ENCODE data around the gene CTSA.

Gene CTSA

GRCh38 chr20:45890985-45891983, at the start of gene CTSA, which contains the start of gene NEURL2:
CTSA (plus strand) TSS chr20:45891335; CDS start chr20:45891569, 234 bp downstream.
NEURL2 (minus strand) TSS chr20:45891208; CDS start chr20:45890991, 217 bp downstream.
- peak; percentile 79 for DNase-seq (ENCODE audit: low read depth)

DNA sequence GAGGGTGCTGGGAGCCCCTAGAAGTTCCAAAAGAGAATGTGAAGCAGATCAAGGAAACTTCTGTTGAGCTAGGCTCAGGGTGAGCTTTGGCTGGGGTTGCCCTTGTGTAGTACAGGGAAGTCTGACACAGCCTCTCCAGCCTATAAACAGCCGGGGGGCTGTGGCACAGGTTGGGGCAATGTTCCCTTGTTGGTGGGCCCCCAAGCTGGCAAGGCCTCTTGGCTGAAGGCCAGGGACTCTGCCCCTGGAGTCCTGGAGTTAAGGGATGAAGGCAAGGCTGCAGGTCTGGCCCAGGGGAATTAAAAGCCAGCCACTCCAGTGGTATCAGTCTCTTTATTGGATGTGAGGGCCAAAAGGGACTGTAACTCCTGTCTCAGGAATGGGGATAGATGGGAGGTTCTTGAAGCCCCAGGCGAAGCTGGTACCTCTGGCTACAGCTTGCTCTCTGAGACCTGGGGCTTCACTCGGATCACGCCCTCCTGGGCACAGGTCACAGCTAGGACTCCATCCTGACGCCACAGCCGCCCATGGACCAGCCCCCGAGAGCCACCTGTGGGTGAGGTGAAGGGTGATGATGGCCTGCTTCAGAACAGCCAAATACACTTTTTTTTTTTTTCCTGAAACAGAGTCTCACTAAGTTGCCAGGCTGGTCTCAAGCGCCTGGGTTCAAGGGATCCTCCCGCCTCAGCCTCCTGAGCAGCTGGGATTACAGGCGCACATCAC, 49.6 kb upstream of the CTSA start:
- no peak for DNase-seq (ENCODE audit: low read depth)

- DNase-seq (ENCODE audit: low read depth) = no peak
These were observed 48.8 kb upstream of the CTSA start for GRCh38 chr20:45842169-45842812.

DNA sequence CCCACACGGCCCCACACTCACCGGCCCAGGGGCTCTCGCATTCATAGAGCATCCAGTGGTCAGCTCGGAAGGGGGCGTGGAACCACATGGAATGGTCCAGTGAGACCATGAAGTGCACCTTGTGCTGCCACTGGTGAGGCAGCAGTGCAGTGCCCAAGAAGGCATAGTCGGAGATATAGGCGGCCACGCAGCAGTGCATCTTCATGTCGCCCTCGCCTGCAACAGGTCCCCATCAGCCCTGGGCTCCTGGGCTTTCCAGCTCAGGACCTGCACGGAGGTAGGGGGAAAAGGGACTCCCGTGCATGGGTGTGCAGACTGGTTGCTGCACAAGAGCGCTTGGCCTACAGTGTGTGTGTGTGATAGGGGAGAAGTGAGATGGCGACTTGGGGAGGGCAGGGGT, 47.6 kb upstream of the CTSA start:
- no peak for DNase-seq (ENCODE audit: low read depth)

GRCh38 chr20:45845452-45845851, 45.7 kb upstream of the CTSA start:
- DNase-seq (ENCODE audit: low read depth) = no peak

DNA sequence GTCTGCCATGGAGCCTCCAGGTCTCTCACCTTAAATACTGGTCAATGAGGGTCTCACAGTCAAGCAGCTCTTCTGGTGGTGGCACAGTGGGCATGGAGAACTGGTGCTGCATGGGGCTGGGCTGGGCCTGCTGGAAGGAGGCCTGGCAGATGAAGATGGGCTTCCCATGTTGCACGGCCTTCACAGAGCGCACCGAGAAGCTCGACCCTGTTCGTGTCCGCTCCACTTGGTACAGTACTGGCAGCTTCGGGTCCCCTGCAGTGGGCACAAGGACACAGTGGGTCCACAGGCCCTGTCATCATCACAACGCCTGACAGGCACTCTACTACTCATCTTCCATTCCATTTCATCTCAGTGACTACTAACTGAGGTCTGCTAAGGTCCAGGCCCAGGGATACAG, 42.7 kb upstream of the CTSA start:
- no peak for DNase-seq (ENCODE audit: low read depth)

DNA sequence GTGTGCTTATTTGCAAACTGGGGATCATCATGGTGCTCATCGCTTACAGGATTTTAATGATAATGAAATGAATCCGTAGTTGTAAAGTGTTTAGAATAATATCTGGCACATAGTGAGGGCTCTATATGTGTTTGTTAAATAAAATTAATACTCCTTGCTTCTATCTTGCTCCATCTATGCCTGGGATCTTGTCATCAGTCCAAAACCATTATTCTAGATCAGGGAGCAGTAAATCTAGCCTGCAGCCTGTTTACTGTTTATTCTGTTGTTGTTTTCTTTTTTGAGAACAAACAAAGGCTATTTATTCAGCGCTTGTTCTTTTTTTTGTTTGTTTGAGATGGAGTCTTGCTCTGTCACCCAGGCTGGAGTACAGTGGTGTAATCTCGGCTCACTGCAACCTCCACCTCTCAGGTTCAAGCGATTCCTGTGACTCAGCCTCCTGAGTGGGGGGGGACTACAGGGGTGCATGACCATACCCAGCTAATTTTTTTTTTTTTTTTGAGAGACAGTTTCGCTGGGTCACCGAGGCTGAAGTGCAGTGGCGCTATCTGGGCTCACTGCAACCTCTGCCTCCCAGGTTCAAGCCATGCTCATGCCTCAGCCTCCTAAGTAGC, 42.1 kb upstream of the CTSA start:
- no peak for DNase-seq (ENCODE audit: low read depth)

- DNase-seq (ENCODE audit: low read depth) = no peak
These were observed 40.9 kb upstream of the CTSA start for GRCh38 chr20:45850238-45850637.

DNA sequence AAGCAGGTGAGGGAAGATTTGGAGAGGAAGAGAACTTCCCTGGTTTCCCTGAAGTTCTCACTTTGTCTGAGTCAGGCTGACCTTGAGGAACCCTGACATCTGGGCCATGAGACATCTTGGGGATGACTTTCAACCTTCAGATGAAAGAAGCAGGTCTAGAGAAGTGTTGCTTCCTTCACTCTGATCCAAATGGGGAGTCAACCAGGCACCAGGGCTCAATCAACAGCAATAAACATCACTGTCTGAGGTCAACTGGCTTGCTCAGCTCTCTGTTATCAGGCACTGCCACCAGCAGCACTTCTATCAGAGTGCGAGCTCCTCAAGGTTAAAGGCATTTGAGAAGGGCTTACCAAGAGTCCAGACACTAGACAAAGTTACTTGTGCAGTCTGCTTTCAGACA, 40.2 kb upstream of the CTSA start:
- no peak for DNase-seq (ENCODE audit: low read depth)

DNA sequence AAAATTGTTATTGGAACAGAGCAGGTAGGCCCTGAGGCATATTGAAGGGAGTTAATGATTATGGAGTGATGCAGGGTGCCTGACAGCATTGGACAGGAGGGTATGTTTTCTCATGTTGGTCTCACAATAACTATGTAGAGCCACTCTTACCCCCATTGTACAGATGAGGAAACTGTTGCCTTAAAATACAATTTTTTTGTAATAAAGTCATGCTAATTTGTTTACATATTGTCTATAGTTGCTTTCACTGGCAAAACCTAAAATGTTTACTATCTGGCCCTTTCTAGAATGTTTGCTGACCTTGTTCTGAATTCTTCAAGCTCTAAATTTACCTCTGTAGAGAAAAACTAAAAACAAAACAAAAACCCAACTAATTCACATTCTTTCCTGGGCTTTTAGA, 39.6 kb upstream of the CTSA start:
- no peak for DNase-seq (ENCODE audit: low read depth)

GRCh38 chr20:45852326-45852725, 38.8 kb upstream of the CTSA start:
- DNase-seq (ENCODE audit: low read depth) = no peak

- DNase-seq (ENCODE audit: low read depth) = no peak
These were observed 37.7 kb upstream of the CTSA start for GRCh38 chr20:45853484-45853883.

DNA sequence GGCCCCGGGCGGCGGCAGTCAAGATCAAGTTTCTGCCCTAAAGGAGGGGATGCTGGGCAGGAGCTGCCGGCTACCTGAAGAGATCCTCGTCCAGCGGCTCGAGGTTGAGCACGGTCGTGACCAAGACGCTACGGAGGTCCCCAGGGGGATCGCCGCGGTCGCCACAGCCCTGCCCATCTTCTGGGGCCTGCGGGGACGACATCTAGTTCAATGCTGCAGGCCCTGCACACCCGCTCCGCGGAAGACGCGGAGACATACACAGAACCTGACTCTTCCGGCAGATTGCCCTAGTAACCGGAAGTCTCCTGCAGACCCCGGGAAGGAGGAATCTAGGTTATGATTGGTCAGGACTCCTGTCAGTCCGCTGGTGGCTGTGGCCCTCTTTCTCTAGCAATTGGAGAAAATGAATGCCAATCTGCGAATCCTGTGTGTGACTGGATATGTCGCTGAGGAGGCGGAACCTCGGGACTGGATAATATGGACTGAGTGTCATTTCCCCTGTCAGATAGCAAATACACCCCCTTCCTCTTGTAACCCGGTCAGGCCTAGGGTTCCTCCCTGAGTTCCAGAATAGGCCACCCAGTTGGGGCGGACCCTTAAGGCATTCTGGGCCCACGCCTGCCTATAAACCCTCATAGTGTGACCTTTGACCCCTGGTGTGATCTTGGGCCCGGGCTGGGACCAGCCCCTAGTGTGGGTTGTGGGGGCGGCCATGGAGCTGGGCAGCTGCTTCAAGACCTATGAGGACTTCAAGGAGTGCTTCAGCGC, 33.8 kb upstream of the CTSA start, which contains the start of the genes ACOT8 and ZSWIM3:
ACOT8 (minus strand) TSS at position 279 of the 768 bp plus-strand sequence; CDS start at position 202, 77 bp downstream.
ZSWIM3 (plus strand) TSS at position 501 of the 768 bp plus-strand sequence; CDS start at position 713, 212 bp downstream.
- peak; percentile 93 for DNase-seq (ENCODE audit: low read depth)

GRCh38 chr20:45857882-45858216, 33.3 kb upstream of the CTSA start:
- DNase-seq (ENCODE audit: low read depth) = no peak

GRCh38 chr20:45859916-45860315, 31.2 kb upstream of the CTSA start:
- no peak for DNase-seq (ENCODE audit: low read depth)

DNA sequence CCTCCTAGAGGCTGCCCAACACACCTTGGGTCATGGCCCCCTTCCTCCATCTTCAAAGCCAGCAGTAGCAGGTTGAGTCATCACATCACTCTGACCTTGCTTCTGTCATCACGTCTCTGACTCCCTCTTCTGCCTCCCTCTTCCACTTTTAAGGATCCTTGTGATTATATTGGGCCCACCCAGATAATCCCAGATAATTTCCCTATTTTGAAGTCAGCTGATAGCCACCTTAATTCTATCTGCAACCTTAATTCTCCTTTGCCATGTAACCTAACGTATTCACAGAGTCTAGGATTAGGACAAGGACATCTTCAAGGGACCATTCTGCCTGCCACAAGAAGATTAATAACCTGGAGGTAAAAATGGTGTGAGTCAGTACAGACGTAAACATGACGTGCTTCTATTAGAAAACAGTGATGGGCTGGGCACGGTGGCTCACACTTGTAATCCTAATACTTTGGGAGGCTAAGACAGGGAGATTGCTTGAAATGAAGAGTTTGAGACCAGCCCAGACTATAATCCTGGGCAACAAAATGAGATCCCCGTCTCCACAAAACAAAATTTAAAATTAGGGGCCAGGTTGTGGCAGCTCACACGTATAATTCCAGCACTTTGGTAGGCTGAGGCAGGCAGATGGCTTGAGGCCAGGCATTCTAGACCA, 30.4 kb upstream of the CTSA start:
- no peak for DNase-seq (ENCODE audit: low read depth)

- no peak for DNase-seq (ENCODE audit: low read depth)
These were observed 29.7 kb upstream of the CTSA start for GRCh38 chr20:45861221-45862075.

- no peak for DNase-seq (ENCODE audit: low read depth)
These were observed 27.3 kb upstream of the CTSA start for GRCh38 chr20:45863543-45864470.
